Osteoblast (primary cell): ENCODE data around the gene CAMK2B. TPM values are rescaled to one million over a fixed set of nuclear protein-coding genes. Genes with fewer than 3 reads are reported as not detected.

Experiments
- DNase-seq: peaks from one replicate; pipeline ENCODE4 v3.0.0; 2011; ENCODE audit warnings: low spot score, mixed read lengths; ENCODE audit not compliant: insufficient read length; ENCODE audit errors: missing footprints
- H2AFZ ChIP-seq: 2 replicates; pipeline ENCODE4 v1.6.0; 2011; ENCODE audit warnings: mild to moderate bottlenecking, low read length
- H3K27ac ChIP-seq: 2 replicates; pipeline ENCODE4 v1.5.1; 2011; ENCODE audit warnings: mild to moderate bottlenecking, low read depth, low read length, moderate library complexity
- H3K27me3 ChIP-seq: 2 replicates; pipeline ENCODE4 v1.6.0; 2012; ENCODE audit warnings: mild to moderate bottlenecking, control low read depth, inconsistent platforms, low read length, moderate library complexity; ENCODE audit not compliant: insufficient read depth
- H3K36me3 ChIP-seq: 2 replicates; pipeline ENCODE4 v1.5.1; 2011; ENCODE audit warnings: mild to moderate bottlenecking, low read length, control low read depth, moderate library complexity; ENCODE audit not compliant: insufficient read depth
- H3K4me1 ChIP-seq: 2 replicates; pipeline ENCODE4 v1.5.1; 2011; ENCODE audit warnings: mild to moderate bottlenecking, low read length, control low read depth, moderate library complexity; ENCODE audit not compliant: insufficient read depth
- H3K4me2 ChIP-seq: 2 replicates; pipeline ENCODE4 v1.6.0; 2011; ENCODE audit warnings: mild to moderate bottlenecking, low read length; ENCODE audit not compliant: insufficient read depth
- H3K4me3 ChIP-seq: fragments of 200-600 bp; sonication (generic); 3 replicates; pipeline ENCODE4 v1.5.1; 2012; ENCODE audit warnings: mild to moderate bottlenecking, low read length, inconsistent platforms; ENCODE audit not compliant: insufficient read depth
- H3K79me2 ChIP-seq: 2 replicates; pipeline ENCODE4 v1.6.0; 2012; ENCODE audit warnings: mild to moderate bottlenecking, low read length, control low read depth, inconsistent platforms; ENCODE audit not compliant: insufficient read depth
- H3K9me3 ChIP-seq: 2 replicates; pipeline ENCODE4 v1.5.1; 2011; ENCODE audit warnings: low read depth, low read length, control low read depth
- H4K20me1 ChIP-seq: 2 replicates; pipeline ENCODE4 v1.6.0; 2012; ENCODE audit warnings: mild to moderate bottlenecking, low read length, control low read depth; ENCODE audit not compliant: insufficient read depth
- CTCF ChIP-seq: IDR thresholded peaks from 2 replicates; pipeline ENCODE4 v1.5.1; 2011; ENCODE audit warnings: mild to moderate bottlenecking, low read depth, low read length, moderate library complexity; ENCODE audit errors: extremely low read depth
- total RNA-seq: library from RNA; depleted of rRNA; stranded (reverse); fragments of >200 nt; gene quantifications from 2 replicates; pipeline ENCODE4 v1.2.3, GENCODE V29; 2012

The CAMK2B gene
- total RNA-seq, 1 donor, result not detected

- no peak overlapping the region for H3K27ac ChIP-seq
- no peak for TF ChIP-seq CTCF
- no peak for DNase-seq
- no peaks in the 10 kb centered on the region for H3K4me1 ChIP-seq
- H2AFZ ChIP-seq, result no peak overlapping the region
- H3K4me2 ChIP-seq, result no peak overlapping the region
- no peaks in the 10 kb centered on the region for H3K36me3 ChIP-seq
- H4K20me1 ChIP-seq, result no peaks in the 10 kb centered on the region
- H3K4me3 ChIP-seq, result no peak overlapping the region
- H3K27me3 ChIP-seq, result peaks cover 12% of the 10 kb centered on the region
- no peaks in the 10 kb centered on the region for H3K79me2 ChIP-seq
- H3K9me3 ChIP-seq, result no peaks in the 10 kb centered on the region
Measured at GRCh38 chr7:44335184-44335583, 9.8 kb upstream of the CAMK2B start.

- H4K20me1 ChIP-seq, result no peaks in the 10 kb centered on the region
- no peak overlapping the region for H3K4me2 ChIP-seq
- DNase-seq, result no peak
- H3K27me3 ChIP-seq, result peaks cover 12% of the 10 kb centered on the region
- H3K4me1 ChIP-seq, result no peaks in the 10 kb centered on the region
- no peak overlapping the region for H3K27ac ChIP-seq
- no peaks in the 10 kb centered on the region for H3K79me2 ChIP-seq
- no peak for TF ChIP-seq CTCF
- H2AFZ ChIP-seq, result no peak overlapping the region
- no peaks in the 10 kb centered on the region for H3K9me3 ChIP-seq
- no peak overlapping the region for H3K4me3 ChIP-seq
- no peaks in the 10 kb centered on the region for H3K36me3 ChIP-seq
Measured at GRCh38 chr7:44334734-44335097, 9.3 kb upstream of the CAMK2B start.

GRCh38 chr7:44333911-44334733, 8.7 kb upstream of the CAMK2B start:
- TF ChIP-seq CTCF, result no peak
- H4K20me1 ChIP-seq, result no peaks in the 10 kb centered on the region
- H3K27ac ChIP-seq, result no peak overlapping the region
- no peak for DNase-seq
- no peak overlapping the region for H3K4me3 ChIP-seq
- no peak overlapping the region for H3K4me2 ChIP-seq
- no peaks in the 10 kb centered on the region for H3K79me2 ChIP-seq
- no peaks in the 10 kb centered on the region for H3K9me3 ChIP-seq
- no peaks in the 10 kb centered on the region for H3K4me1 ChIP-seq
- no peaks in the 10 kb centered on the region for H3K36me3 ChIP-seq
- H2AFZ ChIP-seq, result no peak overlapping the region
- H3K27me3 ChIP-seq, result peaks cover 12% of the 10 kb centered on the region

GRCh38 chr7:44331682-44332081, 6.3 kb upstream of the CAMK2B start:
- no peak for DNase-seq
- Histone ChIP-seq H3K4me2 (no peak overlapping the region), H3K9me3 (no peaks in the 10 kb centered on the region), H4K20me1 (no peaks in the 10 kb centered on the region), H3K79me2 (no peaks in the 10 kb centered on the region), H3K27ac (no peak overlapping the region), H3K4me3 (no peak overlapping the region), H3K36me3 (no peaks in the 10 kb centered on the region), H3K4me1 (no peaks in the 10 kb centered on the region), H2AFZ (no peak overlapping the region), H3K27me3 (peaks cover 11% of the 10 kb centered on the region)
- TF ChIP-seq CTCF, result no peak
